GM18508 (cell line): ENCODE measurements around the gene COL23A1.

ENCODE experiments used
- ATAC-seq: cut with Tn5 transposase; IDR thresholded peaks from one replicate; pipeline ENCODE4 v1.9.1; 2021; ENCODE audit warnings: moderate number of reproducible peaks; ENCODE audit not compliant: insufficient read depth, unreplicated experiment

The COL23A1 gene

GRCh38 chr5:178337334-178337741 lies 252.9 kb downstream of the COL23A1 start:
- ATAC-seq, result no peak

- ATAC-seq, result no peak
Observed at GRCh38 chr5:178336889-178337288, 253.3 kb downstream of the COL23A1 start.

- no peak for ATAC-seq
Observed at GRCh38 chr5:178335302-178336030, 254.7 kb downstream of the COL23A1 start.

- ATAC-seq, result no peak
Observed at GRCh38 chr5:178334861-178335260, 255.3 kb downstream of the COL23A1 start.

GRCh38 chr5:178333821-178334481 lies 256.2 kb downstream of the COL23A1 start:
- ATAC-seq, result no peak

GRCh38 chr5:178332210-178332641 lies 258.0 kb downstream of the COL23A1 start:
- no peak for ATAC-seq

GRCh38 chr5:178331491-178331996 lies 258.6 kb downstream of the COL23A1 start:
- no peak for ATAC-seq

- no peak for ATAC-seq
Observed at GRCh38 chr5:178330791-178331404, 259.3 kb downstream of the COL23A1 start.

- no peak for ATAC-seq
Observed at GRCh38 chr5:178328826-178329730, 261.1 kb downstream of the COL23A1 start.

- ATAC-seq, result no peak
Observed at GRCh38 chr5:178327931-178328711, 262.1 kb downstream of the COL23A1 start.

GRCh38 chr5:178327446-178327845 lies 262.7 kb downstream of the COL23A1 start:
- no peak for ATAC-seq

- no peak for ATAC-seq
Observed at GRCh38 chr5:178326374-178326715, 263.8 kb downstream of the COL23A1 start.

- ATAC-seq, result no peak
Observed at GRCh38 chr5:178325679-178326373, 264.4 kb downstream of the COL23A1 start.

GRCh38 chr5:178325311-178325678 lies 264.9 kb downstream of the COL23A1 start:
- ATAC-seq, result no peak

- ATAC-seq, result peak; percentile 56
Observed at GRCh38 chr5:178324481-178325310, 265.5 kb downstream of the COL23A1 start.

- ATAC-seq, result peak; percentile 28
Observed at GRCh38 chr5:178323961-178324360, 266.2 kb downstream of the COL23A1 start.

- no peak for ATAC-seq
Observed at GRCh38 chr5:178323541-178323865, 266.7 kb downstream of the COL23A1 start.
